ENCODE data around the gene SMAP2.
"Not testable (repeated sequence)": the region's sequence is repeated elsewhere in the genome, so short reads cannot be mapped to it uniquely, and the experiment has no call there.

The SMAP2 gene

GRCh38 chr1:40372658-40373322 lies 737 bp upstream of the SMAP2 start:
- DNase-seq (ENCODE audit: low read depth, low spot score) = no peak

GRCh38 chr1:40377512-40377911 lies 4.0 kb downstream of the SMAP2 start:
- no peak for DNase-seq (ENCODE audit: low read depth, low spot score)

GRCh38 chr1:40379785-40380452 lies 6.4 kb downstream of the SMAP2 start:
- no peak for DNase-seq (ENCODE audit: low read depth, low spot score)

GRCh38 chr1:40380817-40381216 lies 7.3 kb downstream of the SMAP2 start:
- DNase-seq (ENCODE audit: low read depth, low spot score) = no peak

- no peak for DNase-seq (ENCODE audit: low read depth, low spot score)
Observed at GRCh38 chr1:40381268-40382107, 8.0 kb downstream of the SMAP2 start.

GRCh38 chr1:40382108-40382460 lies 8.6 kb downstream of the SMAP2 start:
- DNase-seq (ENCODE audit: low read depth, low spot score) = no peak

- DNase-seq (ENCODE audit: low read depth, low spot score) = no peak
Observed at GRCh38 chr1:40382601-40383000, 9.1 kb downstream of the SMAP2 start.

GRCh38 chr1:40383095-40383487 lies 9.6 kb downstream of the SMAP2 start:
- peak; percentile 21 for DNase-seq (ENCODE audit: low read depth, low spot score)

- DNase-seq (ENCODE audit: low read depth, low spot score) = no peak
Observed at GRCh38 chr1:40383488-40384412, 10.2 kb downstream of the SMAP2 start.

GRCh38 chr1:40384413-40384762 lies 10.9 kb downstream of the SMAP2 start:
- no peak for DNase-seq (ENCODE audit: low read depth, low spot score)

GRCh38 chr1:40384887-40385286 lies 11.4 kb downstream of the SMAP2 start:
- DNase-seq (ENCODE audit: low read depth, low spot score) = no peak

- DNase-seq (ENCODE audit: low read depth, low spot score) = no peak
Observed at GRCh38 chr1:40385437-40386358, 12.2 kb downstream of the SMAP2 start.

- DNase-seq (ENCODE audit: low read depth, low spot score) = no peak
Observed at GRCh38 chr1:40386359-40386723, 12.8 kb downstream of the SMAP2 start.

- no peak for DNase-seq (ENCODE audit: low read depth, low spot score)
Observed at GRCh38 chr1:40386796-40387195, 13.3 kb downstream of the SMAP2 start.

- DNase-seq (ENCODE audit: low read depth, low spot score) = not testable (repeated sequence)
Observed at GRCh38 chr1:40387381-40388306, 14.1 kb downstream of the SMAP2 start.

- not testable (repeated sequence) for DNase-seq (ENCODE audit: low read depth, low spot score)
Observed at GRCh38 chr1:40388456-40389321, 15.2 kb downstream of the SMAP2 start.

- DNase-seq (ENCODE audit: low read depth, low spot score) = no peak
Observed at GRCh38 chr1:40389322-40389803, 15.8 kb downstream of the SMAP2 start.

GRCh38 chr1:40389871-40390560 lies 16.5 kb downstream of the SMAP2 start:
- DNase-seq (ENCODE audit: low read depth, low spot score) = no peak

Data from ELF-1 (cell line).